Keratinocyte (primary cell): ENCODE measurements around the gene NR5A1. TPM values are rescaled to one million over a fixed set of nuclear protein-coding genes. Genes with fewer than 3 reads are reported as not detected.

Experiments used
- DNase-seq: peaks from one replicate; pipeline ENCODE4 v3.0.0-alpha.2; 2011; ENCODE audit warnings: low read depth, missing footprints, low spot score
- FAIRE-seq: peaks from 2 replicates; lab custom pipeline; 2011; peaks lifted over from hg19 to GRCh38; lab: Jason Lieb, UNC
- H2AFZ ChIP-seq: 2 replicates; pipeline ENCODE4 v1.6.0; 2012; ENCODE audit warnings: low read length, control low read depth, inconsistent platforms; ENCODE audit not compliant: control insufficient read depth
- H3K27ac ChIP-seq: 2 replicates; pipeline ENCODE4 v1.5.1; 2011; ENCODE audit warnings: low read length; ENCODE audit not compliant: control insufficient read depth, insufficient read depth
- H3K27me3 ChIP-seq: 3 replicates; pipeline ENCODE4 v1.6.0; 2011; ENCODE audit warnings: low read length; ENCODE audit not compliant: control insufficient read depth, insufficient read depth; ENCODE audit errors: extremely low read depth
- H3K36me3 ChIP-seq, 2 experiments: 2 replicates in 1 of 2; 3 replicates in 1 of 2; pipeline ENCODE4 v1.5.1; 2011; ENCODE audit warnings: low read length in 2 of 2, mild to moderate bottlenecking in 1 of 2; ENCODE audit not compliant: control insufficient read depth in 2 of 2, insufficient read depth in 2 of 2; ENCODE audit errors: extremely low read depth in 1 of 2
- H3K4me1 ChIP-seq: 3 replicates; pipeline ENCODE4 v1.5.1; 2011; ENCODE audit warnings: low read length; ENCODE audit not compliant: control insufficient read depth, insufficient read depth; ENCODE audit errors: extremely low read depth
- H3K4me2 ChIP-seq: 3 replicates; pipeline ENCODE4 v1.6.0; 2011; ENCODE audit warnings: low read depth, low read length; ENCODE audit not compliant: control insufficient read depth, insufficient read depth; ENCODE audit errors: extremely low read depth
- H3K4me3 ChIP-seq, 3 experiments: fragments of 200-600 bp in 1 of 3; sonication (generic) in 1 of 3; 2 replicates in 2 of 3; 3 replicates in 1 of 3; pipeline ENCODE4 v1.5.1; 2011 to 2016; ENCODE audit warnings: low read length in 3 of 3, mild to moderate bottlenecking in 3 of 3, control low read depth in 2 of 3, inconsistent platforms in 1 of 3, low read depth in 1 of 3, mixed read lengths in 1 of 3, mixed run types in 1 of 3, moderate library complexity in 1 of 3; ENCODE audit not compliant: control insufficient read depth in 2 of 3, insufficient read depth in 2 of 3; ENCODE audit errors: extremely low read depth in 1 of 3
- H3K79me2 ChIP-seq: 2 replicates; pipeline ENCODE4 v1.6.0; 2012; ENCODE audit warnings: low read length; ENCODE audit not compliant: control insufficient read depth, insufficient read depth
- H3K9ac ChIP-seq: 3 replicates; pipeline ENCODE4 v1.6.0; 2011; ENCODE audit warnings: low read length; ENCODE audit not compliant: control insufficient read depth, insufficient read depth; ENCODE audit errors: extremely low read depth
- H3K9me1 ChIP-seq: 3 replicates; pipeline ENCODE4 v1.6.0; 2011; ENCODE audit warnings: low read length; ENCODE audit not compliant: control insufficient read depth, insufficient read depth; ENCODE audit errors: extremely low read depth
- H3K9me3 ChIP-seq: 2 replicates; pipeline ENCODE4 v1.5.1; 2012; ENCODE audit warnings: low read depth, low read length; ENCODE audit not compliant: control insufficient read depth
- H4K20me1 ChIP-seq: 3 replicates; pipeline ENCODE4 v1.6.0; 2011; ENCODE audit warnings: low read length; ENCODE audit not compliant: control insufficient read depth, insufficient read depth; ENCODE audit errors: extremely low read depth
- EZH2 ChIP-seq: IDR thresholded peaks from one replicate; pipeline ENCODE4 v1.6.1; 2012; ENCODE audit warnings: inconsistent platforms, mild to moderate bottlenecking, low read length, moderate library complexity
- dilution Hi-C: fragments of 300-500 bp; cut with MboI; formaldehyde crosslinking; loops from one replicate; pipeline ENCODE4 v1.7.0; 2020; ENCODE audit warnings: low sequenced_read_pairs; ENCODE audit not compliant: extremely low pct_ligation_motif_present
- polyA plus RNA-seq, 5 experiments: library from polyadenylated mRNA; depleted of rRNA in 3 of 5; stranded (reverse) in 3 of 5; stranded (forward) in 1 of 5; unstranded in 1 of 5; fragments of >200 nt; gene quantifications; 1 replicate in 1 of 5; 2 replicates in 3 of 5; 3 replicates in 1 of 5; pipeline versions ENCODE4 v1.2.1 to v1.2.3, GENCODE V29; 2011 to 2012; ENCODE audit warnings: missing spikeins in 2 of 5, low read depth in 1 of 5, low replicate concordance in 1 of 5
- TF ChIP-seq, protein P1 (sequence below), 3 experiments: IDR thresholded peaks in 1 of 3; conservative IDR thresholded peaks in 1 of 3; optimal IDR thresholded peaks in 1 of 3; 2 replicates in 2 of 3; 3 replicates in 1 of 3; pipeline versions ENCODE3 to v1.5.1; 2011; ENCODE audit warnings: low read length in 3 of 3, mild to moderate bottlenecking in 3 of 3, moderate library complexity in 2 of 3, control low read depth in 1 of 3, inconsistent platforms in 1 of 3; ENCODE audit not compliant: insufficient read depth in 2 of 3; ENCODE audit errors: extremely low read depth in 1 of 3

NR5A1 gene
- polyA plus RNA-seq, 1 donor (not counting 4 experiments of a cell fraction or from before 2014, with no cell fraction given), result not detected

DNA sequence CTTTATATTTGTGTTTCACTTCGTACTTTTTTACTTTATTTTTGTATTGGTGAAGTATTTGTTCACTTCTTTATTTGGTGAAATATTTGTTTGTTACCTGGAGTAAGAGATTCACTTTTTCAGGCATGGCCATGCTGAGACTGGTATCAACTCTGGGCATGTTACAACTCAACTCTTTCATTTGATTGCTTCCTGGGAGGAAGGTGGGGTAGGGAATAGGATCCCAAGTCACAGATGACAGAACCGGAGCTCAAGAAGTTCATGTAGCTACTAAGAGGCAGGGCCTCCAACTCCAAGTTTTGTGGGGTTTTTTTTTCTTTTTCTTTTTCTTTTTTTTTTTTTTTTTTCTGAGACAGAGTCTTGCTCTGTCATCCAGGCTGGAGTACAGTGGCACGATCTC, 63.0 kb downstream of the NR5A1 start:
- H3K79me2 ChIP-seq, result no peaks in the 10 kb centered on the region
- TF ChIP-seq, protein P1, sequence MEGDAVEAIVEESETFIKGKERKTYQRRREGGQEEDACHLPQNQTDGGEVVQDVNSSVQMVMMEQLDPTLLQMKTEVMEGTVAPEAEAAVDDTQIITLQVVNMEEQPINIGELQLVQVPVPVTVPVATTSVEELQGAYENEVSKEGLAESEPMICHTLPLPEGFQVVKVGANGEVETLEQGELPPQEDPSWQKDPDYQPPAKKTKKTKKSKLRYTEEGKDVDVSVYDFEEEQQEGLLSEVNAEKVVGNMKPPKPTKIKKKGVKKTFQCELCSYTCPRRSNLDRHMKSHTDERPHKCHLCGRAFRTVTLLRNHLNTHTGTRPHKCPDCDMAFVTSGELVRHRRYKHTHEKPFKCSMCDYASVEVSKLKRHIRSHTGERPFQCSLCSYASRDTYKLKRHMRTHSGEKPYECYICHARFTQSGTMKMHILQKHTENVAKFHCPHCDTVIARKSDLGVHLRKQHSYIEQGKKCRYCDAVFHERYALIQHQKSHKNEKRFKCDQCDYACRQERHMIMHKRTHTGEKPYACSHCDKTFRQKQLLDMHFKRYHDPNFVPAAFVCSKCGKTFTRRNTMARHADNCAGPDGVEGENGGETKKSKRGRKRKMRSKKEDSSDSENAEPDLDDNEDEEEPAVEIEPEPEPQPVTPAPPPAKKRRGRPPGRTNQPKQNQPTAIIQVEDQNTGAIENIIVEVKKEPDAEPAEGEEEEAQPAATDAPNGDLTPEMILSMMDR (optimal IDR thresholded peaks at IDR 0.05 in 1 of 3, IDR thresholded peaks at IDR 0.05 in 1 of 3, conservative IDR thresholded peaks at IDR 0.05 in 1 of 3; ENCODE audit: extremely low read depth in 1 of 3, insufficient read depth in 2 of 3, low read length in 3 of 3), result no peak
- no peak for TF ChIP-seq EZH2
- no peak overlapping the region for H3K4me3 ChIP-seq
- dilution Hi-C loops, result no loop called here
- H3K4me2 ChIP-seq, result peak overlapping the region; percentile 35
- FAIRE-seq (peak; percentile 81), DNase-seq (peak; percentile 56)
- H3K9me1 ChIP-seq, result no peaks in the 10 kb centered on the region
- H3K27me3 ChIP-seq, result no peaks in the 10 kb centered on the region
- H3K9me3 ChIP-seq, result no peaks in the 10 kb centered on the region
- H3K4me1 ChIP-seq, result peaks cover 16% of the 10 kb centered on the region
- peak overlapping the region; percentile 50 for H3K27ac ChIP-seq
- H3K9ac ChIP-seq, result peak overlapping the region; percentile 25
- no peaks in the 10 kb centered on the region for H3K36me3 ChIP-seq
- H2AFZ ChIP-seq, result peak overlapping the region; percentile 59
- no peaks in the 10 kb centered on the region for H4K20me1 ChIP-seq

DNA sequence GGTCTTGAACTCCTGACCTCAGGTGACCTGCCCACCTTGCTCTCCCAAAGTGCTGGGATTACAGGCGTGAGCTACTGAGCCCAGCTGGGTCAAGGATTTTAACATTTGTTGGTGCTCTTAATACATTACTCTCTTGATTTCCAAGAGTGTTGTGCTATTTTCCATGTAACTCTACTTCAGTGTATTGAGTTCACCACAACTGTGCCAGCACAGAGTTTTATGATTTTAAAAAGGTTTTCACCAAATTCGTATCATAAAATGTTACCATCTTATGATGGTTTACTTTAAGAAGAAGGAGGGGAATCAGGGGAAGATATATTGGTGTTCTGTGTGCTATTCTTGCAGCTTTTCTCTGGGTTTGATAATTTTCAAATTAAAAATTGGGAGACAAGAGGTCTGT, 63.6 kb downstream of the NR5A1 start:
- H4K20me1 ChIP-seq, result no peaks in the 10 kb centered on the region
- no peak for FAIRE-seq
- peak overlapping the region; percentile 50 for H3K27ac ChIP-seq
- H3K9me1 ChIP-seq, result no peaks in the 10 kb centered on the region
- no peaks in the 10 kb centered on the region for H3K27me3 ChIP-seq
- no peaks in the 10 kb centered on the region for H3K79me2 ChIP-seq
- dilution Hi-C loops, result no loop called here
- peaks cover 16% of the 10 kb centered on the region for H3K4me1 ChIP-seq
- no peak overlapping the region for H3K4me3 ChIP-seq
- no peak for DNase-seq
- no peak for TF ChIP-seq EZH2
- TF ChIP-seq, protein P1 (optimal IDR thresholded peaks at IDR 0.05 in 1 of 3, IDR thresholded peaks at IDR 0.05 in 1 of 3, conservative IDR thresholded peaks at IDR 0.05 in 1 of 3; ENCODE audit: extremely low read depth in 1 of 3, insufficient read depth in 2 of 3, low read length in 3 of 3), result no peak
- peak overlapping the region; percentile 35 for H3K4me2 ChIP-seq
- H3K9me3 ChIP-seq, result no peaks in the 10 kb centered on the region
- peak overlapping the region; percentile 59 for H2AFZ ChIP-seq
- no peaks in the 10 kb centered on the region for H3K36me3 ChIP-seq
- peak overlapping the region; percentile 25 for H3K9ac ChIP-seq
